K562 (cell line): Measurements from ENCODE around the gene FUNDC1. TPM values are rescaled to one million over a fixed set of nuclear protein-coding genes. Genes with fewer than 3 reads are reported as not detected.

ENCODE experiments used
- ARNT ChIP-seq, 2 experiments: fragments of 450-650 bp; IDR thresholded peaks; 2 replicates each; pipeline ENCODE4 v1.6.1; 2016; ENCODE audit warnings: mild to moderate bottlenecking in 1 of 2
- BRD9 ChIP-seq: fragments of 450-650 bp; IDR thresholded peaks from 2 replicates; pipeline ENCODE4 v1.6.1; 2018; ENCODE audit warnings: low read depth; ENCODE audit not compliant: partially characterized antibody
- GATAD2B ChIP-seq: fragments of 450-650 bp; IDR thresholded peaks from 2 replicates; pipeline ENCODE4 v1.6.1; 2017; ENCODE audit warnings: mild to moderate bottlenecking, borderline replicate concordance
- IRF9 ChIP-seq: fragments of 450-650 bp; IDR thresholded peaks from 2 replicates; pipeline ENCODE4 v1.6.1; 2016; ENCODE audit warnings: missing biosample characterization, missing genetic modification characterization
- KAT8 ChIP-seq: fragments of 450-650 bp; IDR thresholded peaks from 2 replicates; pipeline ENCODE4 v1.6.1; 2016; ENCODE audit warnings: low read depth, mild to moderate bottlenecking
- KLF16 ChIP-seq: IDR thresholded peaks from 2 replicates; pipeline ENCODE4 v1.6.1; 2016; ENCODE audit warnings: antibody characterized with exemption
- PHB2 ChIP-seq: fragments of 450-650 bp; IDR thresholded peaks from 2 replicates; pipeline ENCODE4 v1.6.1; 2017; ENCODE audit warnings: low read depth
- POLR3G ChIP-seq: IDR thresholded peaks from 2 replicates; pipeline ENCODE4 v1.6.1; 2011; ENCODE audit not compliant: insufficient read length, insufficient replicate concordance; ENCODE audit errors: extremely low read depth
- RFX5 ChIP-seq: IDR thresholded peaks from 2 replicates; pipeline ENCODE4 v1.6.1; 2011; ENCODE audit warnings: low read depth, mild to moderate bottlenecking, improper control_type of control experiment, low read length
- RUNX1 ChIP-seq: sonication (generic); IDR thresholded peaks from 2 replicates; pipeline ENCODE4 v1.6.1; 2016; ENCODE audit warnings: antibody characterized with exemption, low read depth
- SIX5 ChIP-seq, 2 experiments: IDR thresholded peaks; 2 replicates each; pipeline ENCODE4 v1.6.1; 2011; ENCODE audit warnings: low read length in 2 of 2, borderline replicate concordance in 1 of 2, low read depth in 1 of 2, mild to moderate bottlenecking in 1 of 2, moderate library complexity in 1 of 2; ENCODE audit not compliant: insufficient read depth in 1 of 2
- SMARCE1 ChIP-seq: fragments of 450-650 bp; IDR thresholded peaks from 2 replicates; pipeline ENCODE4 v1.7.1; 2016; ENCODE audit warnings: mild to moderate bottlenecking
- SP2 ChIP-seq: IDR thresholded peaks from 2 replicates; pipeline ENCODE4 v1.6.1; 2011; ENCODE audit warnings: mild to moderate bottlenecking, low read depth, low read length, moderate library complexity; ENCODE audit not compliant: poor library complexity, severe bottlenecking; ENCODE audit errors: extremely low read depth
- TAF7 ChIP-seq: fragments of 450-650 bp; IDR thresholded peaks from 2 replicates; pipeline ENCODE4 v1.6.1; 2016; ENCODE audit warnings: missing genetic modification characterization, missing compliant biosample characterization
- ZBTB7A ChIP-seq: IDR thresholded peaks from 2 replicates; pipeline ENCODE4 v1.6.1; 2011; ENCODE audit warnings: low read depth, mild to moderate bottlenecking, low read length, moderate library complexity, borderline replicate concordance; ENCODE audit not compliant: control insufficient read depth
- ZNF143 ChIP-seq: sonication (generic); formaldehyde crosslinking; IDR thresholded peaks from 2 replicates; pipeline ENCODE4 v1.9.0; 2022; ENCODE audit warnings: mild to moderate bottlenecking, missing genetic modification reagents
- ZNF589 ChIP-seq: fragments of 200-800 bp; sonication (Bioruptor generic); IDR thresholded peaks from 2 replicates; pipeline ENCODE4 v1.6.1; 2016; ENCODE audit warnings: low read depth, missing genetic modification characterization, missing compliant biosample characterization
- ZNF668 ChIP-seq: fragments of 250-450 bp; sonication (Bioruptor Pico); IDR thresholded peaks from 2 replicates; pipeline ENCODE4 v1.8.0; 2022; ENCODE audit warnings: mild to moderate bottlenecking, inconsistent platforms
- polyA plus RNA-seq, 8 experiments: library from polyadenylated mRNA; depleted of rRNA in 4 of 8; stranded (reverse) in 5 of 8; unstranded in 3 of 8; fragments of >200 nt; fragmentation: Nextera tagmentation in 2 of 8; fragmentation: Illumina TruSeq in 1 of 8; extraction: Ambion mirVana in 2 of 8; extraction: Trizol in 1 of 8; gene quantifications; 2 replicates each; pipeline versions ENCODE4 v1.2.1 to v1.2.3, GENCODE V29; 2011 to 2014; ENCODE audit warnings: inconsistent platforms in 1 of 8, missing spikeins in 1 of 8
- total RNA-seq, 7 experiments: library from RNA; depleted of rRNA in 6 of 7; stranded (reverse); fragments of >200 nt in 6 of 7; fragmentation: Illumina TruSeq in 2 of 7; extraction: Trizol in 2 of 7; gene quantifications; 2 replicates each; pipeline versions ENCODE4 v1.2.1 to v1.2.3, GENCODE V29; 2011 to 2021; ENCODE audit warnings: low replicate concordance in 1 of 7
- TF ChIP-seq, protein P1 (sequence below): sonication (generic); formaldehyde crosslinking; IDR thresholded peaks from 2 replicates; pipeline ENCODE4 v1.8.1; 2023; ENCODE audit warnings: mild to moderate bottlenecking, missing genetic modification reagents
- TF ChIP-seq, protein P2 (sequence below): fragments of 450-650 bp; formaldehyde crosslinking; IDR thresholded peaks from 2 replicates; pipeline ENCODE4 v1.4.0; 2022; ENCODE audit warnings: missing genetic modification characterization
- TF ChIP-seq, protein P3 (sequence below): fragments of 250-450 bp; sonication (Bioruptor Pico); IDR thresholded peaks from 2 replicates; pipeline ENCODE4 v1.4.0; 2020; ENCODE audit warnings: mild to moderate bottlenecking, moderate library complexity, borderline replicate concordance

FUNDC1 gene
- total and polyA plus RNA-seq, 9 of the 15 experiments (the other 6 are each of a cell fraction or from before 2014, with no cell fraction given): 15.6 to 59.1 (median 29.3) TPM

GRCh38 chrX:44483965-44484606, 58.6 kb downstream of the FUNDC1 start (continued):
- TF ChIP-seq RFX5: no peak
- TF ChIP-seq, protein P1, sequence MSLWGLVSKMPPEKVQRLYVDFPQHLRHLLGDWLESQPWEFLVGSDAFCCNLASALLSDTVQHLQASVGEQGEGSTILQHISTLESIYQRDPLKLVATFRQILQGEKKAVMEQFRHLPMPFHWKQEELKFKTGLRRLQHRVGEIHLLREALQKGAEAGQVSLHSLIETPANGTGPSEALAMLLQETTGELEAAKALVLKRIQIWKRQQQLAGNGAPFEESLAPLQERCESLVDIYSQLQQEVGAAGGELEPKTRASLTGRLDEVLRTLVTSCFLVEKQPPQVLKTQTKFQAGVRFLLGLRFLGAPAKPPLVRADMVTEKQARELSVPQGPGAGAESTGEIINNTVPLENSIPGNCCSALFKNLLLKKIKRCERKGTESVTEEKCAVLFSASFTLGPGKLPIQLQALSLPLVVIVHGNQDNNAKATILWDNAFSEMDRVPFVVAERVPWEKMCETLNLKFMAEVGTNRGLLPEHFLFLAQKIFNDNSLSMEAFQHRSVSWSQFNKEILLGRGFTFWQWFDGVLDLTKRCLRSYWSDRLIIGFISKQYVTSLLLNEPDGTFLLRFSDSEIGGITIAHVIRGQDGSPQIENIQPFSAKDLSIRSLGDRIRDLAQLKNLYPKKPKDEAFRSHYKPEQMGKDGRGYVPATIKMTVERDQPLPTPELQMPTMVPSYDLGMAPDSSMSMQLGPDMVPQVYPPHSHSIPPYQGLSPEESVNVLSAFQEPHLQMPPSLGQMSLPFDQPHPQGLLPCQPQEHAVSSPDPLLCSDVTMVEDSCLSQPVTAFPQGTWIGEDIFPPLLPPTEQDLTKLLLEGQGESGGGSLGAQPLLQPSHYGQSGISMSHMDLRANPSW (CRISPR knock-in tag): no peak
- TF ChIP-seq SMARCE1: peak; percentile 19; the same call in 1 of the 2 replicates
- TF ChIP-seq ZNF589 (CRISPR knock-in tag): peak; percentile 48; the same call in 1 of the 2 replicates
- TF ChIP-seq GATAD2B: no peak
- no peak for TF ChIP-seq ZNF143 (CRISPR knock-in tag)
- peak; percentile 80 for TF ChIP-seq TAF7 (tag)
- no peak for TF ChIP-seq POLR3G
- no peak for TF ChIP-seq BRD9
- peak; percentile 92; the same call in 1 of the 2 replicates for TF ChIP-seq ZNF668 (CRISPR knock-in tag)
- TF ChIP-seq RUNX1: no peak
- TF ChIP-seq, protein P2, sequence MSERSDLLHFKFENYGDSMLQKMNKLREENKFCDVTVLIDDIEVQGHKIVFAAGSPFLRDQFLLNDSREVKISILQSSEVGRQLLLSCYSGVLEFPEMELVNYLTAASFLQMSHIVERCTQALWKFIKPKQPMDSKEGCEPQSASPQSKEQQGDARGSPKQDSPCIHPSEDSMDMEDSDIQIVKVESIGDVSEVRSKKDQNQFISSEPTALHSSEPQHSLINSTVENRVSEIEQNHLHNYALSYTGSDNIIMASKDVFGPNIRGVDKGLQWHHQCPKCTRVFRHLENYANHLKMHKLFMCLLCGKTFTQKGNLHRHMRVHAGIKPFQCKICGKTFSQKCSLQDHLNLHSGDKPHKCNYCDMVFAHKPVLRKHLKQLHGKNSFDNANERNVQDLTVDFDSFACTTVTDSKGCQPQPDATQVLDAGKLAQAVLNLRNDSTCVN (CRISPR knock-in tag): 0 out of 2 replicates have a peak, but pooled peaks have one; percentile 25
- TF ChIP-seq ARNT (IDR thresholded peaks at IDR 0.05): no peak
- TF ChIP-seq KAT8: no peak
- TF ChIP-seq PHB2: no peak
- TF ChIP-seq SIX5 (IDR thresholded peaks at IDR 0.05; ENCODE audit: borderline replicate concordance in 1 of 2, insufficient read depth in 1 of 2, low read depth in 1 of 2, low read length in 2 of 2): no peak
- no peak for TF ChIP-seq SP2
- TF ChIP-seq, protein P3, sequence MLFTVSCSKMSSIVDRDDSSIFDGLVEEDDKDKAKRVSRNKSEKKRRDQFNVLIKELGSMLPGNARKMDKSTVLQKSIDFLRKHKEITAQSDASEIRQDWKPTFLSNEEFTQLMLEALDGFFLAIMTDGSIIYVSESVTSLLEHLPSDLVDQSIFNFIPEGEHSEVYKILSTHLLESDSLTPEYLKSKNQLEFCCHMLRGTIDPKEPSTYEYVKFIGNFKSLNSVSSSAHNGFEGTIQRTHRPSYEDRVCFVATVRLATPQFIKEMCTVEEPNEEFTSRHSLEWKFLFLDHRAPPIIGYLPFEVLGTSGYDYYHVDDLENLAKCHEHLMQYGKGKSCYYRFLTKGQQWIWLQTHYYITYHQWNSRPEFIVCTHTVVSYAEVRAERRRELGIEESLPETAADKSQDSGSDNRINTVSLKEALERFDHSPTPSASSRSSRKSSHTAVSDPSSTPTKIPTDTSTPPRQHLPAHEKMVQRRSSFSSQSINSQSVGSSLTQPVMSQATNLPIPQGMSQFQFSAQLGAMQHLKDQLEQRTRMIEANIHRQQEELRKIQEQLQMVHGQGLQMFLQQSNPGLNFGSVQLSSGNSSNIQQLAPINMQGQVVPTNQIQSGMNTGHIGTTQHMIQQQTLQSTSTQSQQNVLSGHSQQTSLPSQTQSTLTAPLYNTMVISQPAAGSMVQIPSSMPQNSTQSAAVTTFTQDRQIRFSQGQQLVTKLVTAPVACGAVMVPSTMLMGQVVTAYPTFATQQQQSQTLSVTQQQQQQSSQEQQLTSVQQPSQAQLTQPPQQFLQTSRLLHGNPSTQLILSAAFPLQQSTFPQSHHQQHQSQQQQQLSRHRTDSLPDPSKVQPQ (CRISPR knock-in tag): peak; percentile 60; the same call in 1 of the 2 replicates
- TF ChIP-seq KLF16: no peak
- no peak for TF ChIP-seq ZBTB7A
- TF ChIP-seq IRF9 (tag): peak; percentile 89
